B cell (primary cell): Measurements from ENCODE around the gene MAPRE2.

Experiments used
- CTCF ChIP-seq: fragments of 200-600 bp; IDR thresholded peaks from one replicate; pipeline ENCODE4 v1.8.0; 2022; ENCODE audit warnings: antibody characterized with exemption, mild to moderate bottlenecking
- EZH2 ChIP-seq: IDR thresholded peaks from 2 replicates; pipeline ENCODE4 v1.6.1; 2012; ENCODE audit warnings: borderline replicate concordance, low read depth, mild to moderate bottlenecking, moderate library complexity, low read length; ENCODE audit not compliant: insufficient read depth, poor library complexity, severe bottlenecking

DNA sequence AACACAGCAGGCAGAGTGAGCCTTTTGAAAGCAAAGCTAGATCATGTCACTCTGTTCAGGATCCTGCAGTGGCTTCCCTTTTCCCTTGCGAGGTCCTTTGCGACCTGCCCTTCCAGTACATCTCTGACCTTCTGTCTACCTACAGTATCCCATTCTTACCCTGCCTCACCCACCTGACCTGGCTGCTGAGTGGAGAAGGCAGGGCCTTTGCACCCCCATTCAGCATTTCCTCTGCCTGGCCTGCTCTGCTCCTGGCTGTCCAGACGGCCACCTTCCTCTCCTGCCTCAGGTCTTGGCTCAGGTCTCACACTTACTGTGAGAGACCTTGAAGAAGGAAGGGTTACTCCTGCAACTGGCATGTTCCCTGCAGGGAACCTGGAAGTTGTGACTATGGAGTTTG is 77.4 kb downstream of the MAPRE2 start:
- TF ChIP-seq CTCF (no peak), EZH2 (no peak)
